GM23338 (cell line): ENCODE measurements around the gene IL12RB1. TPM values are rescaled to one million over a fixed set of nuclear protein-coding genes. Genes with fewer than 3 reads are reported as not detected.
"Not testable (repeated sequence)": the region's sequence is repeated elsewhere in the genome, so short reads cannot be mapped to it uniquely, and the experiment has no call there.

Experiments used
- ATAC-seq: fragments of 200-7000 bp; cut with Tn5 transposase; 3 replicates; pipeline ENCODE4 v1.9.1; 2020
- DNase-seq: peaks from one replicate; pipeline ENCODE4 v3.0.0-alpha.2; 2015; ENCODE audit warnings: low spot score
- H2AFZ ChIP-seq: fragments of 200-600 bp; sonication (generic); 2 replicates; pipeline ENCODE4 v1.8.0; 2016; ENCODE audit warnings: antibody characterized with exemption, mild to moderate bottlenecking, moderate library complexity
- H3F3A ChIP-seq: fragments of 200-600 bp; sonication (generic); replicated peaks from 2 replicates; pipeline ENCODE4 v1.8.0; 2017; ENCODE audit warnings: antibody characterized with exemption, mixed run types, low read depth
- H3K27ac ChIP-seq: fragments of 200-600 bp; sonication (generic); 2 replicates; pipeline ENCODE4 v1.6.1; 2016; ENCODE audit warnings: low read depth
- H3K27me3 ChIP-seq: fragments of 200-600 bp; sonication (generic); 2 replicates; pipeline ENCODE4 v1.8.0; 2016; ENCODE audit warnings: mild to moderate bottlenecking, mixed run types, moderate library complexity; ENCODE audit not compliant: insufficient read depth
- H3K36me3 ChIP-seq: fragments of 200-600 bp; sonication (generic); 2 replicates; pipeline ENCODE4 v1.8.0; 2016; ENCODE audit warnings: mild to moderate bottlenecking; ENCODE audit not compliant: insufficient read depth
- H3K4me1 ChIP-seq: fragments of 200-600 bp; sonication (generic); 2 replicates; pipeline ENCODE4 v1.8.0; 2016; ENCODE audit warnings: mild to moderate bottlenecking, moderate library complexity; ENCODE audit not compliant: insufficient read depth
- H3K4me2 ChIP-seq: fragments of 200-600 bp; sonication (generic); 2 replicates; pipeline ENCODE4 v1.7.1; 2017; ENCODE audit warnings: mixed run types
- H3K4me3 ChIP-seq: fragments of 200-600 bp; sonication (generic); 2 replicates; pipeline ENCODE4 v1.6.1; 2016; ENCODE audit warnings: mixed run types
- H3K79me2 ChIP-seq: fragments of 200-600 bp; sonication (generic); replicated peaks from 2 replicates; pipeline ENCODE4 v1.8.0; 2017; ENCODE audit warnings: mild to moderate bottlenecking; ENCODE audit not compliant: insufficient read depth
- H3K9me2 ChIP-seq: fragments of 200-600 bp; sonication (generic); 2 replicates; pipeline ENCODE4 v1.8.0; 2017; ENCODE audit not compliant: insufficient read depth
- H4K20me1 ChIP-seq: fragments of 200-600 bp; sonication (generic); replicated peaks from 2 replicates; pipeline ENCODE4 v1.8.0; 2017; ENCODE audit warnings: mild to moderate bottlenecking; ENCODE audit not compliant: insufficient read depth
- H3K27ac Mint-ChIP-seq: 2 replicates; pipeline ENCODE4 v1.8.0; 2020; ENCODE audit warnings: inconsistent platforms, mild to moderate bottlenecking, moderate library complexity, mixed read lengths
- H3K27me3 Mint-ChIP-seq: 3 replicates; pipeline ENCODE4 v1.8.0; 2022; ENCODE audit warnings: low read depth, mild to moderate bottlenecking, moderate library complexity, mixed read lengths, inconsistent platforms; ENCODE audit not compliant: insufficient read depth, poor library complexity
- H3K36me3 Mint-ChIP-seq: 3 replicates; pipeline ENCODE4 v1.8.0; 2021; ENCODE audit warnings: low read depth, mild to moderate bottlenecking, inconsistent platforms, moderate library complexity, mixed read lengths
- H3K4me1 Mint-ChIP-seq: 3 replicates; pipeline ENCODE4 v1.8.0; 2020; ENCODE audit warnings: mild to moderate bottlenecking, inconsistent platforms, mixed read lengths
- H3K4me3 Mint-ChIP-seq: 3 replicates; pipeline ENCODE4 v1.8.0; 2021; ENCODE audit warnings: moderate library complexity, mild to moderate bottlenecking, inconsistent platforms, mixed read lengths
- H3K9me3 Mint-ChIP-seq: 3 replicates; pipeline ENCODE4 v1.8.0; 2020; ENCODE audit warnings: moderate library complexity, mild to moderate bottlenecking, inconsistent platforms, mixed read lengths
- CREB1 ChIP-seq: fragments of 250-450 bp; sonication (Bioruptor Pico); IDR thresholded peaks from 2 replicates; pipeline ENCODE4 v1.5.0; 2020; ENCODE audit warnings: low read depth, mild to moderate bottlenecking, moderate library complexity
- CTCF ChIP-seq, 2 experiments: fragments of 200-600 bp in 1 of 2; sonication (generic) in 1 of 2; conservative IDR thresholded peaks; 2 replicates each; pipeline versions ENCODE4 v1.5.1 to v1.6.1; 2016 to 2017; ENCODE audit warnings: antibody characterized with exemption in 2 of 2, low read depth in 2 of 2, mild to moderate bottlenecking in 2 of 2, moderate library complexity in 1 of 2
- ETS1 ChIP-seq: IDR thresholded peaks from 2 replicates; pipeline ENCODE4 v1.6.1; 2016; ENCODE audit warnings: antibody characterized with exemption
- EZH2 ChIP-seq: fragments of 200-600 bp; sonication (generic); IDR thresholded peaks from one replicate; pipeline ENCODE4 v1.8.0; 2017; ENCODE audit warnings: antibody characterized with exemption, mild to moderate bottlenecking, low read depth; ENCODE audit not compliant: unreplicated experiment
- JUNB ChIP-seq: IDR thresholded peaks from one replicate; pipeline ENCODE4 v1.6.1; 2016; ENCODE audit warnings: antibody characterized with exemption; ENCODE audit not compliant: unreplicated experiment
- POLR2AphosphoS5 ChIP-seq: IDR thresholded peaks from 2 replicates; pipeline ENCODE4 v1.6.1; 2016; ENCODE audit warnings: antibody characterized with exemption, low read depth
- ZNF114 ChIP-seq: fragments of 250-450 bp; sonication (Bioruptor Pico); IDR thresholded peaks from 2 replicates; pipeline ENCODE4 v1.5.0; 2020; ENCODE audit warnings: mild to moderate bottlenecking, moderate library complexity
- ZNF462 ChIP-seq: fragments of 250-450 bp; sonication (Bioruptor Pico); IDR thresholded peaks from 2 replicates; pipeline ENCODE4 v1.5.0; 2020; ENCODE audit warnings: mild to moderate bottlenecking, moderate library complexity
- polyA plus RNA-seq: library from polyadenylated mRNA; unstranded; fragments of >200 nt; fragmentation: Nextera tagmentation; extraction: Ambion mirVana; gene quantifications from 2 replicates; pipeline ENCODE4 v1.2.1, GENCODE V29; 2016
- total RNA-seq: library from RNA; depleted of rRNA; stranded (reverse); fragments of >200 nt; shearing (Covaris generic); gene quantifications from 2 replicates; pipeline ENCODE4 v1.2.3, GENCODE V29; 2014

The IL12RB1 gene
- total and polyA plus RNA-seq, 2 experiments from 2014 or later, result not detected

GRCh38 chr19:18032102-18032501 lies 54.6 kb downstream of the IL12RB1 start:
- not testable (repeated sequence) for DNase-seq, H3K4me3 ChIP-seq, H3K36me3 Mint-ChIP-seq, H3K4me1 Mint-ChIP-seq, H3K4me1 ChIP-seq, H3K27me3 ChIP-seq, H3K27ac ChIP-seq, H3K4me2 ChIP-seq, H3K4me3 Mint-ChIP-seq, H2AFZ ChIP-seq, H3K9me3 Mint-ChIP-seq, H3K9me2 ChIP-seq, H3K79me2 ChIP-seq, ATAC-seq, H3K36me3 ChIP-seq, H3F3A ChIP-seq, H3K27me3 Mint-ChIP-seq, H4K20me1 ChIP-seq, H3K27ac Mint-ChIP-seq

- H3K27me3 ChIP-seq, H3K36me3 Mint-ChIP-seq, H3K27ac ChIP-seq, H3K4me3 ChIP-seq, H3K27me3 Mint-ChIP-seq, DNase-seq, H3K4me1 Mint-ChIP-seq, H3K4me1 ChIP-seq, ATAC-seq, H3K4me2 ChIP-seq, H3K79me2 ChIP-seq, H3K9me2 ChIP-seq, H3K36me3 ChIP-seq, H3K27ac Mint-ChIP-seq, H3F3A ChIP-seq, H3K9me3 Mint-ChIP-seq, H4K20me1 ChIP-seq, H2AFZ ChIP-seq, H3K4me3 Mint-ChIP-seq: not testable (repeated sequence)
Measured at GRCh38 chr19:18031401-18031800, 55.3 kb downstream of the IL12RB1 start.

GRCh38 chr19:18029617-18030338 lies 57.0 kb downstream of the IL12RB1 start:
- Histone ChIP-seq H3K9me2 (no peaks in the 10 kb centered on the region), H3F3A (no peaks in the 10 kb centered on the region), H3K79me2 (no peaks in the 10 kb centered on the region), H3K4me1 (no peaks in the 10 kb centered on the region), H3K36me3 (no peaks in the 10 kb centered on the region), H3K27ac (no peak overlapping the region), H3K4me2 (no peak overlapping the region), H3K4me3 (no peak overlapping the region), H4K20me1 (no peaks in the 10 kb centered on the region), H2AFZ (no peak overlapping the region), H3K27me3 (no peaks in the 10 kb centered on the region)
- DNase-seq (no peak), ATAC-seq (no peak)
- no peaks in the 10 kb centered on the region for H3K9me3 Mint-ChIP-seq
- no peak overlapping the region for H3K27ac Mint-ChIP-seq
- H3K4me1 Mint-ChIP-seq, result no peaks in the 10 kb centered on the region
- no peak overlapping the region for H3K4me3 Mint-ChIP-seq
- peaks cover 12% of the 10 kb centered on the region for H3K27me3 Mint-ChIP-seq
- H3K36me3 Mint-ChIP-seq, result no peaks in the 10 kb centered on the region
- no peak for TF ChIP-seq ETS1
- TF ChIP-seq EZH2, result no peak
- no peak for TF ChIP-seq ZNF114 (CRISPR knock-in tag)
- TF ChIP-seq ZNF462 (CRISPR knock-in tag), result no peak
- no peak for TF ChIP-seq POLR2AphosphoS5
- TF ChIP-seq CTCF (conservative IDR thresholded peaks at IDR 0.05; ENCODE audit: low read depth in 2 of 2), result no peak
- no peak for TF ChIP-seq CREB1
- no peak for TF ChIP-seq JUNB
